ENCODE data around the gene AIP.
"Not testable (repeated sequence)": the region's sequence is repeated elsewhere in the genome, so short reads cannot be mapped to it uniquely, and the experiment has no call there.

Gene AIP

GRCh38 chr11:67449116-67449844 is 33.5 kb upstream of the AIP start:
- no peak for DNase-seq

GRCh38 chr11:67450796-67451657 is 31.8 kb upstream of the AIP start:
- DNase-seq, result no peak

GRCh38 chr11:67451658-67451976 is 31.2 kb upstream of the AIP start:
- no peak for DNase-seq

GRCh38 chr11:67452141-67452952 is 30.5 kb upstream of the AIP start, which contains the start of gene GPR152:
Gene GPR152, minus strand, starts transcription at chr11:67452729. Its CDS starts 5 bp downstream, at chr11:67452724.
- DNase-seq, result no peak

- no peak for DNase-seq
Observed at GRCh38 chr11:67453816-67454732, 28.8 kb upstream of the AIP start.

- DNase-seq, result no peak
Observed at GRCh38 chr11:67455054-67455453, 27.8 kb upstream of the AIP start, which contains the start of gene CABP4. Gene CABP4, plus strand, starts transcription at chr11:67455354. Its CDS starts 70 bp downstream, at chr11:67455424.

- DNase-seq, result no peak
Observed at GRCh38 chr11:67456068-67456705, 26.6 kb upstream of the AIP start.

GRCh38 chr11:67457453-67457852 is 25.4 kb upstream of the AIP start:
- DNase-seq, result no peak

- no peak for DNase-seq
Observed at GRCh38 chr11:67458266-67458665, 24.6 kb upstream of the AIP start.

- DNase-seq, result no peak
Observed at GRCh38 chr11:67463186-67463585, 19.6 kb upstream of the AIP start.

- peak in 1 of 2 donors; percentile 76 for DNase-seq
Observed at GRCh38 chr11:67463680-67464410, 19.0 kb upstream of the AIP start.

- DNase-seq, result peak; percentile 96
Observed at GRCh38 chr11:67464411-67465188, 18.2 kb upstream of the AIP start.

GRCh38 chr11:67465189-67465510 is 17.7 kb upstream of the AIP start:
- DNase-seq, result no peak

- not testable (repeated sequence) for DNase-seq
Observed at GRCh38 chr11:67465530-67465929, 17.3 kb upstream of the AIP start.

GRCh38 chr11:67466367-67466766 is 16.5 kb upstream of the AIP start:
- DNase-seq, result no peak

- no peak for DNase-seq
Observed at GRCh38 chr11:67466962-67467771, 15.7 kb upstream of the AIP start.

- DNase-seq, result no peak
Observed at GRCh38 chr11:67468056-67468455, 14.8 kb upstream of the AIP start.

- no peak for DNase-seq
Observed at GRCh38 chr11:67468456-67468758, 14.4 kb upstream of the AIP start.

GRCh38 chr11:67468759-67469507 is 13.9 kb upstream of the AIP start, which contains the start of gene TMEM134:
Gene TMEM134, minus strand, starts transcription at chr11:67469251. Its CDS starts 59 bp downstream, at chr11:67469192.
- DNase-seq, result peak; percentile 93 to 94
